ENCODE measurements around the gene DOCK4. TPM values are rescaled to one million over a fixed set of nuclear protein-coding genes. Genes with fewer than 3 reads are reported as not detected.

The DOCK4 gene
- total RNA-seq, 6 experiments from 2014 or later = 9.4 to 29.9 (median 22.8) TPM

DNA sequence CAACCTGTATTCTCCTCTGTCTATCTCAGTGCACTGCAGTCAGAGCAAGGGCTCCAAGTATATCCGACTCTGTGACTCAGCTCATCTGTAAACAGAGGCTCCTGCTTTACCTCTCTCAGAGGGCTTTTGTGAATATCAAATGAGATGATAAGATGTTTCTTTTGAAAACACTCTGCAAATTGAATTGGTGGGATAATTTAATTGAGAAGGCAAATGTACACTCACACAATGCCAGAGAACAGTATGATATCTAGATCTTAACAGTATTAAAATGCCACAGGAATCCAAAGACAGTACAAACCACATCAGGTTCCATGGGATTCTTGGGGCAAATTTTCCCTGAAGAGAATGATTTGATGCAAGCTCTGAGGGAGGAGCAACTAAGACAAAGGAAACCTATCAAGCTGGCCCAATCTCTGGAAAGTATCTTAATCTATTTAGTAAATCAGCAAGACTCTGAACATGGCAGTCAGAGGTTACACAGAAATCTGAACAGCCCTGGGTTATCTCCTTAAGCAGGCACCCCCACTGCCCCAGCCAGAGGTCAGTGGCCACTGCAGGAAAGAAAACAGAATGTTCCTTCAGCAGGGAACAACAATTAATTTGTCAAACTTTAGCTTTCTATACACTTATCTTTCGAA, 45.9 kb downstream of the DOCK4 start:
- intact Hi-C loops (cut with DNase I) = no loop called here
- 25% methylated on average over 2 of the region's 2 CpGs for WGBS (ENCODE audit: insufficient coverage, low coverage, low lambda C conversion rate, missing lambda C conversion rate)
- DNase-seq = no peak
- H3K4me3 ChIP-seq = no peak overlapping the region
- H3K27ac ChIP-seq = peak overlapping the region in 1 of 3 donors; percentile 13
- H3K27me3 ChIP-seq = no peaks in the 10 kb centered on the region
- TF ChIP-seq POLR2A (IDR thresholded peaks at IDR 0.05) = no peak
- TF ChIP-seq, protein P1, sequence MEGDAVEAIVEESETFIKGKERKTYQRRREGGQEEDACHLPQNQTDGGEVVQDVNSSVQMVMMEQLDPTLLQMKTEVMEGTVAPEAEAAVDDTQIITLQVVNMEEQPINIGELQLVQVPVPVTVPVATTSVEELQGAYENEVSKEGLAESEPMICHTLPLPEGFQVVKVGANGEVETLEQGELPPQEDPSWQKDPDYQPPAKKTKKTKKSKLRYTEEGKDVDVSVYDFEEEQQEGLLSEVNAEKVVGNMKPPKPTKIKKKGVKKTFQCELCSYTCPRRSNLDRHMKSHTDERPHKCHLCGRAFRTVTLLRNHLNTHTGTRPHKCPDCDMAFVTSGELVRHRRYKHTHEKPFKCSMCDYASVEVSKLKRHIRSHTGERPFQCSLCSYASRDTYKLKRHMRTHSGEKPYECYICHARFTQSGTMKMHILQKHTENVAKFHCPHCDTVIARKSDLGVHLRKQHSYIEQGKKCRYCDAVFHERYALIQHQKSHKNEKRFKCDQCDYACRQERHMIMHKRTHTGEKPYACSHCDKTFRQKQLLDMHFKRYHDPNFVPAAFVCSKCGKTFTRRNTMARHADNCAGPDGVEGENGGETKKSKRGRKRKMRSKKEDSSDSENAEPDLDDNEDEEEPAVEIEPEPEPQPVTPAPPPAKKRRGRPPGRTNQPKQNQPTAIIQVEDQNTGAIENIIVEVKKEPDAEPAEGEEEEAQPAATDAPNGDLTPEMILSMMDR (IDR thresholded peaks at IDR 0.05) = no peak
- H3K36me3 ChIP-seq = no peaks in the 10 kb centered on the region
- peak; percentile 17 to 69 (median 49) for ATAC-seq
- H3K4me1 ChIP-seq = peaks cover 0 to 37% (median 20%) of the 10 kb centered on the region in 4 donors
- H3K9me3 ChIP-seq = no peaks in the 10 kb centered on the region

DNA sequence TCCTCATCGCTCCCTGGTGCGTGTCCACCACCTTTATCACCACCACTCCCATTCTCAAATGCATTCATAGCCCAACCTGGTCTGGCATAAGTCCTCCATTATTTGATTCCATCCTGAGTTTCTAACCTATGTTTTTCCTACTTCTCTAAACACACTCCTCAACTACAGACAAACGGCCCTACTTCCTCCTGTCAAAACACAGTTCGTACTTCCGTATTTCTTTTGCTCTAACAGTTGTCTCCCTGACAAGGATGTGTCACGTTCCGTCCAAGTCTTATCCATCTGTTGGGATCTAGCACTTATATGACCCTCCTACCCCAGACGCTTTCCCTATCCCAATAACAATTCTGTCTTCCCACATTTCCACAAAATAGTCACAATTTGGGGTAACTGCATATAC, 46.8 kb downstream of the DOCK4 start:
- Histone ChIP-seq H3K36me3 (no peaks in the 10 kb centered on the region), H3K27ac (no peak overlapping the region), H3K9me3 (no peaks in the 10 kb centered on the region), H3K4me3 (no peak overlapping the region), H3K27me3 (no peaks in the 10 kb centered on the region), H3K4me1 (peaks cover 0 to 37% (median 20%) of the 10 kb centered on the region in 4 donors)
- 62% methylated on average over 8 of the region's 8 CpGs for WGBS (ENCODE audit: insufficient coverage, low coverage, low lambda C conversion rate, missing lambda C conversion rate)
- intact Hi-C loops (cut with DNase I) = no loop called here
- TF ChIP-seq, protein P1 (IDR thresholded peaks at IDR 0.05) = no peak
- TF ChIP-seq POLR2A (IDR thresholded peaks at IDR 0.05) = no peak
- DNase-seq = no peak
- peak in 1 of 4 donors; percentile 16 for ATAC-seq

DNA sequence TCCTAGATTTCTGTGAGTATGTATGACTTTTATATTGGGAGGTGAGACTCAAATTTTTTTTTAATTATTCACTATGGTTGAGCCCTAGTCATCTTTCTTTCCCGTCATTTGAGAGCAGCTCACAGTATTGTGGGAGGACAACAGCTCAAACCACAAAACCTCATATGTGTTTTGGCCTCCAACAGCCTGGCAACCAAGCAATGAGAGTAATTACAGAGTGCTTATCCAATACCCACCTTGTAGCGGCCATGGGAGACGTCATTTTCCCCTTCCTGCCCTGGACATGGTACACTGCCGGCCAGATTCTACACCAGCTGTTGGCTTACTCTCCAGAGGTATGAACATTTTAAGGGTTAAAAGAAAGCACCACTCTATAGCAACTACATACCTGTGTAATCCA, 49.1 kb downstream of the DOCK4 start:
- H3K4me3 ChIP-seq = no peak overlapping the region
- ATAC-seq (no peak), DNase-seq (no peak)
- no peaks in the 10 kb centered on the region for H3K9me3 ChIP-seq
- H3K27me3 ChIP-seq = no peaks in the 10 kb centered on the region
- WGBS (ENCODE audit: insufficient coverage, low coverage, low lambda C conversion rate, missing lambda C conversion rate) = 53% methylated on average over 4 of the region's 4 CpGs
- no peak for TF ChIP-seq POLR2A (IDR thresholded peaks at IDR 0.05)
- TF ChIP-seq, protein P1 (IDR thresholded peaks at IDR 0.05) = no peak
- intact Hi-C loops (cut with DNase I) = no loop called here
- H3K4me1 ChIP-seq = peaks cover 0 to 22% (median 11%) of the 10 kb centered on the region in 4 donors
- H3K36me3 ChIP-seq = no peaks in the 10 kb centered on the region
- no peak overlapping the region for H3K27ac ChIP-seq

DNA sequence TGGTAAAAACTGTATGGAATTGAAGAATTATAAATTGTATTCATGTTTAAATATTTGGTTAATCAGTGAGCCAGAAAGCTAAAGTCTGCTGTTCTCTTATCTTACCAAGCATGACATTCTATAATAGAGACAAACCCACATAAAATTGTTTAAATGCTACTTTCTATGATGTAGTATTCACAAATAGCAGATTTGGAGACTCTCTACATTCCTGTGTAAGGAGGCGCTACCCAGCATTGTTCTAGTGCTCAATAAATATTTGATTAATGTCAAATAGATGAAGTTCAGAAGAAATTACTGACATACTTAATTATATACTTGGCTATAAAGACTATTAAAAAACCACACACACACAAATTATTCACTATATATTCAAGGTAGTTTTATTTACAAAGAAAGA, 49.8 kb downstream of the DOCK4 start:
- WGBS (ENCODE audit: insufficient coverage, low coverage, low lambda C conversion rate, missing lambda C conversion rate) = 100% methylated on average over 1 of the region's 1 CpG
- Histone ChIP-seq H3K4me1 (peaks cover 0 to 15% (median 8%) of the 10 kb centered on the region in 4 donors), H3K27me3 (no peaks in the 10 kb centered on the region), H3K27ac (no peak overlapping the region), H3K4me3 (no peak overlapping the region), H3K36me3 (no peaks in the 10 kb centered on the region), H3K9me3 (no peaks in the 10 kb centered on the region)
- no peak for DNase-seq
- intact Hi-C loops (cut with DNase I) = no loop called here
- TF ChIP-seq POLR2A (IDR thresholded peaks at IDR 0.05) = no peak
- TF ChIP-seq, protein P1 (IDR thresholded peaks at IDR 0.05) = no peak
- no peak for ATAC-seq
